Uterine smooth muscle cell (primary cell): ENCODE results near the gene DCLRE1B. TPM values are rescaled to one million over a fixed set of nuclear protein-coding genes. Genes with fewer than 3 reads are reported as not detected.

Experiments
- total RNA-seq: library from RNA; depleted of rRNA; stranded (reverse); fragments of >200 nt; gene quantifications from 2 replicates; pipeline ENCODE4 v1.2.3, GENCODE V29; 2014

DCLRE1B gene
- 1.2 and 3.7 TPM in 2 replicates for total RNA-seq

GRCh38 chr1:113904674-113905434 is at the start of gene DCLRE1B, which contains the start of gene AP4B1:
Gene DCLRE1B, plus strand, starts transcription at chr1:113905326. Its CDS starts 261 bp downstream, at chr1:113905587.
Gene AP4B1, minus strand, starts transcription at chr1:113904799. Its CDS starts 82 bp downstream, at chr1:113904717.

DNA sequence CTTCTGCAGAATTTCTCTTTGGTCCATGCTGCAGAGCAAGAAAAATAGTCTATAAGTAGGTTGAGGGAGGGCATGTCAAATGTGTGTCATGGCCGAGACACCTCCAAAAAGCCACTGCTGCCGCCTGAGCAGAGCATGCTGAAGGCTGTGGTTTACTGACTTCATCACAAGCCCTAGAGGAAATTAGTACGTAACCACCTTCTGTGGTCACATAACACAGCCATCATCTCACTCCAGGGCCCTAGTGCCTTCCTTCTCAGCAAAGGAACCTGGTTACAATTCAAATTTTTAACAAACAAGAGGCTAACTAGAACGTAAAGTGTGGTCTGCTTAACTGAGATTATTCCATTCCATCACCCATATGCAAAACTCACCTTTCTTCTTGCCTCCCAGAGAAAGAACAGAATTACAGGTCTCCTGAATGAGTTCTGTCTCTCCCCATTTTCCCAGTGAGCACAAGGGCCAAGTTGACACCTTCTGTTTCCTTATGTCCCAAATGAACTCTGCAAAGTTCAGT is 33.5 kb upstream of the DCLRE1B start, which contains the start of gene PTPN22:
Gene PTPN22 (minus strand): TSS at position 116 of the 517 bp plus-strand sequence.

GRCh38 chr1:113887402-113888175 is 17.5 kb upstream of the DCLRE1B start, which contains the start of gene BCL2L15:
Gene BCL2L15, minus strand, starts transcription at chr1:113887581. Its CDS starts 206 bp downstream, at chr1:113887375.

DNA sequence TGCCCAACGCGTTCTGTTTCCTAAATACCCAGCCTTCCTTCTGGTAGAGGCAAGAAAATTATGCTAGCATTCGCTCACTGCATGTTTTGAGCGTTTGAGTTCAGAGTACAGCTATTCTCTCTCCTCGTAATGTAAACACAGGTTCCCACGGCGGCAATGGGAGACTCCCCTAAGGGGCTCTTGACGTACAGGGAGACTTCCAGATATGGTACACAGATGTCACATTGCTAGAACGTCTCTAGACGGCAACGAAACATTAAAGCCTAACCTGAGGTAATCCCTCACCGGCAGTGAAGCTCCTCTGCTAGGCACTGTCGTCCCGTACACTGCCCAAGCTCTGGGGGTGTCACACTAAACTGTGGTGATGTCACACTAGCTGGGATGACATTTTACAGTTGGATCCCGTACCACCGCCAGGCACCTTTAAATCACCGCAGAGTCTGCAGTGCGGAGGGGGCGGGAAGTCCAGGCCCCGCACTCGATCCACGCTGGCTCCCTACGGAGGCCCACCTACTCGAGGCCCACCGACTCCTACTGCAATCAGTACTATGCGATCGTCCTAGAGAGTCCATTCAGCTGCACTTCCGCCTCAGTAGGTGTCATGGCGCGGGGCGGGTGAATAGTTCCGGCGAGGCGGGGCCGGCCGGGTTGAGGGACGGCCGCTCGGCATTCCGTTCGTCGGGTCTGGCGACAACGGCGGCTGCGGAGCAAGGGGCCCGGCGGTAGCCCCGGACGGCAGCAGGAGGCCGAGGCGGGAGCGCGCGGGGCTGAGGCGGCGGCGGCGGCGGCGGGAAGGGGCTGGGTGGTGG is 24.0 kb downstream of the DCLRE1B start, which contains the start of gene HIPK1:
Gene HIPK1 (plus strand): TSS at position 384 of the 809 bp plus-strand sequence.

Other genes with a start within 250 kb of the DCLRE1B start
- gene PHTF1, start 145.8 kb upstream of the DCLRE1B start, total RNA-seq = 42.3 and 52.4 TPM in 2 replicates
- gene RSBN1, start 92.8 kb upstream of the DCLRE1B start, total RNA-seq = 10.6 and 11.5 TPM in 2 replicates
- 0.66 and 0.75 TPM in 2 replicates for gene PTPN22, start 33.6 kb upstream of the DCLRE1B start, total RNA-seq
- 0.11 and 0.12 TPM in 2 replicates for gene BCL2L15, start 17.7 kb upstream of the DCLRE1B start, total RNA-seq
- 19.0 and 29.9 TPM in 2 replicates for gene AP4B1, start 527 bp upstream of the DCLRE1B start, total RNA-seq
- 18.6 and 19.1 TPM in 2 replicates for gene HIPK1, start 24.0 kb downstream of the DCLRE1B start, total RNA-seq
- gene OLFML3, start 74.1 kb downstream of the DCLRE1B start, total RNA-seq = 187 and 300 TPM in 2 replicates
- not detected in 2 replicates for gene SYT6, start 248.5 kb downstream of the DCLRE1B start, total RNA-seq